HG02571 (cell line): ENCODE data around the gene HACD2.
A peak's percentile ranks its signal among the peaks of the same experiment; 100 is the strongest.
"Not testable (repeated sequence)": the region's sequence is repeated elsewhere in the genome, so short reads cannot be mapped to it uniquely, and the experiment has no call there.

Experiments
- ATAC-seq: cut with Tn5 transposase; IDR thresholded peaks from one replicate; pipeline ENCODE4 v1.9.1; 2021; ENCODE audit warnings: mild to moderate bottlenecking, moderate library complexity; ENCODE audit not compliant: unreplicated experiment

The HACD2 gene

DNA sequence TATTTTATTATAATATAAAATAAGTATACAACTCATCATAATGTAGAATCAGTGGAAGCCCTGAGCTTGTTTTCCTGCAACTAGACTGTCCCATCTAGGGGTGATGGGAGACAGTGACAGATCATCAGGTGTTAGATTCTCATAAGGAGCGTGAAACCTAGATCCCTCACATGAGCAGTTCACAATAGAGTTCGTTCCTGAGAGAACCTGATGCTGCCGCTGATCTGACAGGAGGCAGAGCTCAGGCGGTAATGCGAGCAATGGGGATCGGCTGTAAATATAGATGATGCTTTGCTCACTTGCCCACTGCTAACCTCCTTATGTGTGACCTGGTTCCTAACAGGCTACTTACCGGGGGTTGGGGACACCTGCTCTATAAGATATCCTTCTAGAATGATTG is 26.8 kb upstream of the HACD2 start:
- not testable (repeated sequence) for ATAC-seq

DNA sequence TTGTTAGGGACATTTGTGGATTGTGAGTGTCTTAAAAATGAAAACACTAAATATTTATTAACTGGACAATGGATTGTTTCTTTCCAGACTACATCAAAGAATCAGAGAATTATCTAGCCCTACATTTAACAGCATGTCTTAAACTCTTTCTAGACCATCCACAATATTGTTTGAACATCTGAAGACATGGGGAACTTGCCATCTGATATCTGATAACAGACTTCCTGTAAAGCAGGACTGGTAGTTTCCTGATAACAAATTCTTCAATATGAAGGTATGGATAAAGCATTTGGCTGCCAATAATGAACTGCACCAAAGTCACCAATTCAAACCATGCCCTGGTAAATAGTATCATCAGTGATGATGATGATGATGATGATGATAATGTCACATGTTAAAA is 26.2 kb upstream of the HACD2 start:
- no peak for ATAC-seq

DNA sequence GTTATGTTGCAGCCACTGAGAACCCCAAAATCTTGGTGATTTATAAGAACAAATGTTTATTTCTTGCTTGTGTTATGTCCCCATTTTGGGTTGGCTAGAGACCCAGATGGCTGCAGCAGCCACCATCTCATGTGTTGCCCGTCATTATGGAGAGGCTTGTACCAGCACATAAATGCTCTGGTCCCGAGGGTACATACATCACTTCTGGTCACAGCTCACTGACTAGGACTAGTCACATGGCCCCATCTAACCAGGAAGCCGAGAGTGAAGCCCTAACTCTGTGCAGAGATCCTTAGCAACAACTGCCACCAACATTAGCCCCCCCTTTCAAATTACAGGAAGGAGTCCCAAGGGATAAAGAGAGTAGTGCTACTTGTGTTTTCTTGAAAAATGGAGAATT is 25.5 kb upstream of the HACD2 start:
- ATAC-seq: no peak

DNA sequence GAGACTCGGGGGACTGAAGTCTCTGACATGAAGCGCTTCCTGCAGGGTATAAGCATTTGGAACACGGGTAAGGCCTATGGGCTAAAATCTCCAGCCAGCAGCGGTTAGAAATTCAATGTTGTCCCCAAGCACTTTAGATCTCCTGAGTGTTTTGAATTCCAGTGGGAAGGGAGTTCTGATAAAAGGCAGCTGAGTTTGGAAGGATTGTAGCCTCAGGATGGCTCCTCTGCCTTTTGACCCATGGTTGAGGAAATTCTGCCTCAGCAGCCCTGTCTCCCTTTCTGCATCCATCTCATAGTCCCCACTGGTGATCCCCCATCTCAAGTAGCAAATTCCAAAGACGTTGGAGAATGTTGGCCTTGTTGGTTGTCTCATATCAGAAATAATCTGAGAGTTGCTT is 24.2 kb upstream of the HACD2 start:
- no peak for ATAC-seq

DNA sequence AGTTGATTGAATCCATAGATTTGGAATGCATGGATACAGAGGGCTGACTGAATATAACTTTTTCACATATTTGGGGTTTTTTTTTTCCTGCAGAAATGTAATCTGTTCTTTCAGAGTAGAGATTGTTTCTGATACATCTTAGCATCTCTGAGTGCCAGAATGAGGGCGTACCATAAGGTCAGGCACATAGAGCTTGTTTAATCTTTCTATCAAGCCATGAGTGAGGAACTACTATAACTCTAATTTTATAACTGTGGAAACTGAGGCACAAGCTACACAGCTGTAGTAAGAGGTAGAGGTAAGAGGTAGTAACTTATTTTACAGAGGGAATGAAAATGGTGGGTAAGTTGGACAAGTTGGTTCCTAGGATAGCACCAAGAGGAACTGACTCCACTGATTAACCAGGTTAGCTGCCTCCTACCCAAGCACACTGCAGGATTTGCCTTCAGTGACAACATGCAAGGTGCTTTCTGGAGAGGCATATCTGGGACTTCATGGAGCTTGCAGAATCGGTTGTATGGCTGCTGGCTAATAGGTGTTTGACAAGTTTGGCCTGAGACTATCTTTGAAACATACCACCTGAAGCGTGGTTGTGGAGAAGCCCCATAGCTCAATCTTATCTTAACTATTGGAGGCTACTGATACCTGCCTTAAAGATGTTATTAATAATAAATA is 23.5 kb upstream of the HACD2 start:
- no peak for ATAC-seq

DNA sequence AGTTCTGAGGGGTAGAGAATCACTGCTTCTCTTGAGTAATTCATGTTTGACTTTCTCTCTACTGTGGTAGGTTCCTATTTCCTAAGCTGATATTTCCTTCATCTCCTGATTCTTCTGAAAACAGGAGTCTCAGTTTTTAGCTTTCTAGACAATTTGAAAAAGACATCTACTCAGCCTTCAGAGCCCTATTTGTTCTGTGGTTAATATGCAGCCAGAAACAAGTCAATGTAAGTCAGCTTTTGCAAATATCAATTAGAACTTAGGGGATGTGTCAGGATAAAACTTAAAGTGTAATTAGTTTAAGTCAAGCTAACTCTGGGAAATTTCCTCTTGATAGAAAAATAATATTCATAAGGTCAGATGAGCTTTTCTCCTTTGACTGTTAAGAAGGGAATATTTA is 21.7 kb upstream of the HACD2 start:
- no peak for ATAC-seq

DNA sequence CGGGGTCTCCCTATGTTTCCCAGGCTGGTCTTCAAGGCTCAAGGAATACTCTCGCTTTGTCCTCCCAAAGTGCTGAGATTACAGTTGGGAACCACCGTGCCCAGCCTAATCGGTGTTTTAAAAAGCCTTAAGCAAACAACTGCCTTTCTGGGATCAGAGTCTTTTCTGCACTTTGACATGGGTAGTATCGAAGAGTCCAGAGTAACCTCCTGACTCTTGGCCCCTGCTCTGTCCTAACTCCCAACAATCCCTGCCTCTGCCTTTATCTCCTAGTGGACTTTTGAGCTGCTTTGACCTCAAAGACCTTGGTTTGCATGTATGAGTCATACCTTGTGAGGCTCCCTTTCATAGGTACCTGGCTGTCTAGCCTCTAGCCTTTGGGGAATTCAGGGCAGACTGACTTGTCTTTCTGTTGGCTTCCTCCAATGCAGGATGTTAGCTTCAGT is 21.0 kb upstream of the HACD2 start:
- peak; percentile 88 for ATAC-seq

DNA sequence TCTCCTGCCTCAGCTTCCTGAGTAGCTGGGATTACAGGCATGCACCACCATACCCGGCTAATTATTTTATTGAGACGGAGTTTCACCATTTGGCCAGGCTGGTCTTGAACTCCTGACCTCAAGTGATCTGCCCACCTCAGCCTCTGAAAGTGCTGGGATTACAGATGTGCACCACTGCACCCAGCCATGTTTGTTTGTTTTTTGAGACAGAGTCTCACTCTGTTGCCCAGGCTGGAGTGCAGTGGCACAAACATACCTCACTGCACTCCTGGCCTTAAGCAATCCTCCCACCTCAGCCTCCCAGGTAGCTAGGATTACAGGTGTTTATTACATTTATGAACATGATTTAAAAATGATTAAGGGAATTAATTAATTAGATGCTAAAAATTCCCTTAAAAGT is 18.3 kb upstream of the HACD2 start:
- not testable (repeated sequence) for ATAC-seq

DNA sequence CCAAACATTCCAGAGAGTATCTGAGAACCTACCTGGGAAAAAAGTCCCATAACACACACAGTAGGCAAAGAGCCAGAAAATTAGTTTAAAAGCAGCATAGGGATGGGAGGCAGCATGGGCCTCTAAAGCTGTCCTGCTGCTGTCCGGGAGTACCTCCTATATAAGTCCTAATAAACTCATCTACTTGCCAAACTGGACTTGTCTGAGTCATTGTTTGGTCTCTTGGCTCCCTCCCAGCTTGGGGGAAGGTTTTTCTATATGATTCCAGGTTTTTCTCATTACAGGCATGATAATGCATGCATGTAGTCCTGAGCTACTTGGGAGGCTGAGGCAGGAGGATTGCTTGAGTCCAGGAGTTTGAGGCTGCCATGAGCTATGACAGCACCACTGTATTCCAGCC is 17.5 kb upstream of the HACD2 start:
- ATAC-seq: no peak

DNA sequence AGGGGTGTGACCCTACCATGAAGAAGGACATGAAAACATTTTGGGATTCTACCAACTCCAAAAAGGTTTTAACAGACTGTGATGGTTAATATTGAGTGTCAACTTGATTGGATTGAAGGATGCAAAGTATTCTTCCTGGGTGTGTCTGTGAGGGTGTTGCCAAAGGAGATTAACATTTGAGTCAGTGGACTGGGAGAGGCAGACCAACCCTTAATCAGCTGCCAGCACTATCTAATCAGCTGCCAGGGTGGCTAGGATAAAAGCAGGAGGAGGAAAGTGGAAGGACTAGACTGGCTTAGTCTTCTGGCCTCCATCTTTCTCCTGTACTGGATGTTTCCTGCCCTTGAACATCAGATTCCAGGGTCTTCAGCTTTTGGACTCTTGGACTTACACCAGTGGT is 16.0 kb upstream of the HACD2 start:
- not testable (repeated sequence) for ATAC-seq

DNA sequence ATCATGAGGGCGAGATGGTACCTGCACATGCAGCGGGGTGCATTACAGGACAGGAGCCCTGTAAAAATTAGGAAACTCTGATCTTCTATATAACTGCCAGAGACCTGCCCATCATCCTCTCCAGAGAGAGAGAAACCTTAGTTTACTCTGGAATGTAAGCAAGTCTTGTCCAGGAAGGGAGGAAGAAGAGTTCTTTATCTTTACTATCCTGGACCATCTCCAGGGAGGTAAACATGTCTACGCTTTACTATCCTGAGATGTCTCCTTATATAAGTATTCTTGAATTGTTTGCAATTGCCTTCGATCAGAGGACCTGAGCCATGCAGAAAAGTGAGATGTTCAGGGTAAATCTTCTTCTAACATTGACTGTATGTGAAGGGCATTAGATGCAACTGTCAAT is 12.7 kb upstream of the HACD2 start:
- no peak for ATAC-seq

DNA sequence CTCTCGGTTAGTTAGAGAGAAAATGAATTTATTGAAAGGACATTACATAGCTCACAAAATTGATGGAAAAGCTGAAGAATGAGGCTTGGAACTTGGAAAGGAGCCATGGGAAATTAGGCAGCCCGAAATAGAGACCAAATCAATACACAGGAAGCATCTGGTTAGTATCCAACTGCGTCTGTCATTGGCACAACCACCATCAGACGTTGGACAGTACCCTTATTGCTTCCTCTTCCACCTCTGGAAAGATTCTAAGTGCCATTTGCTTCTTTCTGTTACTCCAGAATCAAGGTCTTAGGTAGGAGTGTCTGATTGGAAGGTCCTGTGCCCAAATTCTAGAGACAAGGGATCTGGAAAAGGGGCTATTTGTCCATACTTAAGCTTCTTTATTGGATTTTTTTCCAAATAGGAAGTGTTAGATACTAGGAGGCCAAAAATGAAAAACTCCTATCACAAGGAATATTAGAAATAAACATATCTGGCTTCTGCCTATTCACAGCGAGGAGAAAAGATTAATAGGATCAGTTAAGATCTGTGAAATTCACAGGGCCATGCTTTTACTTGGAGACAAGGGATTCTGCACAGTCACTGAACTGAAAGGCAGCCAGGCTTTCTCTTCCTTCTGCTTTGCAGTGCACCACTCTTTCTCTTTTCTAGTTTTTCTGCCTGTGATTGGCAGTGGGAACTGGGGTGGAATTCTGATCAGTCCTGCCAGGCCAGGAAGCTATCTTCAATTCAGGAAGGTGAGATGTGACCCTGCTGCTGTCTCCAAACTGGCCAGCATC is 10.7 kb upstream of the HACD2 start:
- no peak for ATAC-seq

DNA sequence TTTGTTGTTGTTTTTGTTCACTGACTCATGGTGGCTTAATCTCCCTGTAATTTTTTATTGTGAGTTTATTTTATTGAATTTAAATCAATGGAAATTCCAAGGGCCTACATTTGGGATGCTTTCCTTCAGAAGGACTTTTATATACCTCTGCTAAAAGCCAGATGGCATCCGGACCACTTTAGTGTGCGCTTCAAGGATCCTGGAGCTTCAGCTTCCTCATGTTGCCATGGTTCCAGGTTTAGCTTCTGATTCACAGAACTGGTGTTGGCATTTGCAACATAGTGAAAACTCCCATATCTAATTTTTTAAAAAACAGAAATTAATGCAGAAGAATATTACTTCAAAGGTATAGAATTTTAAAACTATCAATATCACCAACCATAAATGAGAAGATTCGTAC is 8.5 kb upstream of the HACD2 start:
- ATAC-seq: no peak

DNA sequence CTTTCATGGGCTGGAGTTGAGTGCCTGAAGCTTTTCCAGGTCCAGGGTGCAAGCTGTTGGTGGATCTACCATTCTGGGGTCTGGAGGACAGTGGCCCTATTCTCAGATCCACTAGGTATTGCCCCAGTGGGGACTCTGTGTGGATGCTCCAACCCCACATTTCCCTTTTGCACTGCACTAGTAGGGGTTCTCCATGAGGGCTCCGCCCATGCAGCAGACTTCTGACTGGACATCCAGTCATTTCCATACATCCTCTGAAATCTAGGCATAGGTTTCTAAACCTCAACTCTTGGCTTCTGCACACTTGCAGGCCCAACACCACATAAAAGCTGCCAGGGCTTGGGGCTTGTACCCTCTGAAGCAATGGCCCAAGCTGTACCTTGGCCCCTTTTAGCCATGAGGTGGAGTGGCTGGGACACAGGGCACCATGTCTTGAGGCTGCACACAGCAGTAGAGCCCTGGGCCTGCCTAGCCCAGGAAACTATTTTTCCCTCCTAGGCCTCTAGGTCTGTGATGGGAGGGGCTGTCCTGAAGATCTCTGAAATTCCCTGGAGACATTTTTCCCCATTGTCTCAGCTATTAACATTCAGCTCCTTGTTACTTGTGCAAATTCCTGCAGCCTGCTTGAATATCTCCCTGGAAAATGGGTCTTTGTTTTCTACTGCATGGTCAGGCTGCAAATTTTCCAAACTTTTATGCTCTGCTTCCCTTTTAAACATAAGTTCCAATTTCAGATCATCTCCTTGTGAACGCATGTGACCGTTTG is 6.0 kb upstream of the HACD2 start:
- ATAC-seq: no peak

DNA sequence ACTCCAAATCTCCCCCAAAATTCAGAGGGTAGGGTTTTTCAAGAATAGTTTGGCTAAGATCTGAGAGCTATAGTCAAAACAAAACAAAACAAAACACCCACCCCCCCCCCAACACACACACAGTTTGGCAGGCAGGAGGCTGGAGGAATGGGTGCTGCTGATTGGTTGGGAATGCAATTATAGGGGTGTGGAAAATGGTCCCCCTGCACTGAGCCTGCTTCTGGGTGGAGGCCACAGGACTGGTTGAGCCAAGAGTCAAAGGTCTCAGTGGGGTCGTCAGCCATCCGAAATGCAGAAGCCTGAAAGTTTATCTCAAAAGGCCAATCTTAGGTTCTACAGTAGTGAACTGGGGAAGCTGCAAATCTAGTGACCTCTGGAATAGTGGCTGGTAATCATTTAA is 2.5 kb upstream of the HACD2 start:
- no peak for ATAC-seq

DNA sequence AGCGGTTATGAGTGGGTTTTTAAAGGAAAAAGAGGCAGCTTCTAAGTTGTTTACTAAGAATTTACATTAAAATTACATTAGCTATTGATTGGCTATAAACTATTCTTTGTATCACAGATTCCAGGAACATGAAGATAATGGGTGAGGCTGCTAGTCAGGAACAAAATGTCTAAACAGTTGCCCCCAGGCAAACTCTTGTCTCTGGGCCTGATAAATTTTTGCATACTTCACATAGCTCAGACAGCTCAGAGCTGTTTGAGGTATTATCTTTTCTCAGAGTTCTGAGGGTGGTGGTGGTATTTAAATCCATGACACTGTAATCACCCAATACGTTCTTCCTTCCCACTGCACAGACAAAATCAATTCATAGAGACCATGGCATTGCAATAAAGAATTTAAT is 2.1 kb upstream of the HACD2 start:
- no peak for ATAC-seq

DNA sequence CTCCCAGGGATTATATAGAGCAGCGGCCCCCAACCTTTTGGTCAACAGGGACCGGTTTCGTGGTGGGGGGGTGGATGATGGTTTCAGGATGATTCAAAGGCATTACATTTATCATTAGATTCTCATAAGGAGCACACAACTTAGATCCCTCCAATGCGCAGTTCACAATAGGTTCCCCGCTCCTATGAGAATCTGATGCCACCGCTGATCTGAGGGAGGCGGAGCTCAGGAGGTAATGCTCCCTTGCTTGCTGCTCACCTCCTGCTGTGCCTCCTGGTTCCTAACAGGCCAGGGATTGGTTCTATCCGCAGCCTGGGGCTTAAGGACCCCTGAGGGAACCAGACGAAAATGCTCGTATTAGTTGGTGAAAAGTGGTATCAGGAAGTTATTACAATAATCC is 1.3 kb upstream of the HACD2 start:
- ATAC-seq: no peak

DNA sequence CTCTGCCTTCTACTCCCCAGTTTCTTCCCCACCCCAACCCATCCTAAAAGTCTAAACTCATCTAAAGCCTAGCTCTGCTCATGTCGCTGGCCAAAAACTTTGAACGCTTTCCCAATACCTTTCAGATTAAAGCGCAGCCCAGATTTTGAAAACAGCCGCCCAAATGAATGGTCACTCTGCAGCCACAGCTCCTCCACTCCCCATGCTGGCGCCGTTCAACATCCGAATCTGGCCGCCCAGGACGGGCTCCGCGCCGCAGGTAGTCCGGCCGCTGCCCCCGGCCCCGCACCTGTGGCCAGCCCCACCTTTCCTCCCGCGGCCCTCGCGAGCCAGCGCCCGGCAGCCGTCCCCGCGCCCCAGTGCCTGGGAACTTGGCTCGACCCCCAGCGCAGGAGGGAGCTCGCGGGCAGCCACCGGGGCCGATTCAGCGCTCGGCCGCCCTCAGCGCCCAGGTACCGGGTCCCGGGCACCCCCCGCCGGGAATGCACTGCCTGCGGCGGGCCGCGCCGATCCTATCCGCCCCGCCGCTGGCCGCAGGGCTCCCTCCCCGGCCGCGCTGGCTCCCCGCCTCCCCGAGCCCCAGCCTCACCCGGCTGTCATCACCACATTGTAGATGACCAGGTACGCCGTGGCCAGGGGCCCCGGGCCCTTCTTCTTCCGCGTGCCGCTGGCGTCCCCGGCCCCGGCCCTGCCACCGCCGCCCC is 417 bp downstream of the HACD2 start:
- peak; percentile 29 for ATAC-seq

DNA sequence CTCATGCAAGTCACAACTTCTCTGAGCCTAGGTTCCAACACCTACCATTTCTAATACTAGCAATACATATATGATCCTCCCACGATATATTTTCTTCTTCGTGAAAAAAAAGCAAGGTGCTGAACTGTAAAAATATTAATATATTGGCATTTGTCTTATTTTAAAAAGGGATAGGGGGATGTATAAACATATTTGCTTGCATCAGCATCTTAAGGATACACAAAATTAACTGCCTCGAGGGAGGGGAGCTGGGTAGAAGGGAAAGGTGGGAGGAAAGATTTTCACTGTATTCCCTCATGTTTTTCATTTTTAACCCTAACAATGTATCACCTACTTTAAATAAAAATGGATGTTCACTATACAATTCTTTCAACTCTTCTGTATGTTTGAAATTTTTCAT is 1.3 kb downstream of the HACD2 start:
- no peak for ATAC-seq

DNA sequence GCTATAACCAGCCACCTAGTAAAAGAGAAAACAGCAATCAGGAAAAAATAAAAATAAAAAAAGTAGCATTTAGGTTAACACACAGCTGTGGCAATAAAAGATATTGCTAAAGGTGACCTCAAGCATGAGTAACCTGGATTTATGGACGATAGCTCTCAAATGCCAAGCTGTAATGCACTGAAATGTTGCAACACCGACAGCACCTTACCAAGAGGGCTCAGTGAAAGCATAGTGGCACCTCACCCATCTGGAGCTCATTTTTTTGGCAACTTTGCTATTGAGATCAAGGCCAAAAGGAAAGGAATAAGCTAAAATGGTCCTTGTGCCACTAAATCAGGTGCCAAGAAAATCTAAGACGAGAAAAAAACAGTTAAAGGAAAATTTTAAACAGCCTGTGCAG is 2.5 kb downstream of the HACD2 start:
- ATAC-seq: no peak

DNA sequence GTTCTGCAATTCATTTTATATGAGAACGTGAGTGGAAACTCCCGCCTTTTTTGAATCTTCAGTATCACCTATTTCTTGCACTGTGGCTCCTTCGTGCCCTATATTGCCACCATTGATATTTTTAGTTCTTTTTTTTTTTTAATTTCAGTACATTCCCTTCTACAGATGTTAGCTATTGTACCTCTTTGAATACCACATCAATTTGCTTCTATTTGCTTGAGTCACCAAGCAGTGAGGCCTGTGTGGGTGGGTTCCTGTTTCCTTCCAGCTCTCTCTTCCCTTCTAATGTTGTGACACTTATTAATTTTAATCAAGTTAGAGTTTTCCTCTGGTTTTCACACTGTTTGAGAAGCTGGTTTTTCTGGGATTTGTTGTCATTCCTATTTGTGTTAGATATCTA is 8.7 kb downstream of the HACD2 start:
- ATAC-seq: no peak
